SK-N-SH (cell line): ENCODE measurements around the gene COMT. TPM values are rescaled to one million over a fixed set of nuclear protein-coding genes. Genes with fewer than 3 reads are reported as not detected.

ENCODE experiments used
- CTCF ChIA-PET: fragments of 300-600, 350-600 bp; formaldehyde crosslinking; extraction: SDS; loops from one replicate; lab custom pipeline; 2021; lab: Yijun Ruan, JAX
- POLR2A ChIA-PET: fragments of 350-600 bp; sonication (Branson Sonifier 250); formaldehyde crosslinking; extraction: SDS; loops from one replicate; lab custom pipeline; 2020; ENCODE audit warnings: antibody characterized with exemption, inconsistent platforms; lab: Yijun Ruan, JAX
- DNase-seq: peaks from one replicate; pipeline ENCODE4 v3.0.0; 2012
- H2AFZ ChIP-seq: fragments of 200-600 bp; sonication (generic); 2 replicates; pipeline ENCODE4 v1.8.1; 2016; ENCODE audit warnings: antibody characterized with exemption, mild to moderate bottlenecking, low read depth
- H3F3A ChIP-seq: fragments of 200-600 bp; sonication (generic); replicated peaks from 2 replicates; pipeline ENCODE3; 2016; ENCODE audit warnings: antibody characterized with exemption, mild to moderate bottlenecking; ENCODE audit not compliant: insufficient read depth
- H3K27ac ChIP-seq, 2 experiments: fragments of 200-500 bp in 1 of 2; fragments of 200-600 bp in 1 of 2; sonication (Bioruptor generic) in 1 of 2; sonication (generic), shearing (Covaris generic) in 1 of 2; 2 replicates each; pipeline versions ENCODE4 v1.5.1 to v1.6.1; 2014 to 2016; ENCODE audit warnings: low read depth in 2 of 2, inconsistent platforms in 1 of 2, low read length in 1 of 2, mild to moderate bottlenecking in 1 of 2, mixed read lengths in 1 of 2
- H3K27me3 ChIP-seq: fragments of 200-600 bp; sonication (generic), shearing (Covaris generic); 2 replicates; pipeline ENCODE4 v1.6.1; 2016; ENCODE audit warnings: mixed run types; ENCODE audit not compliant: insufficient read depth
- H3K36me3 ChIP-seq, 2 experiments: fragments of 200-500 bp in 1 of 2; fragments of 200-600 bp in 1 of 2; sonication (Bioruptor generic) in 1 of 2; sonication (generic) in 1 of 2; replicated peaks in 1 of 2; 2 replicates each; pipeline versions ENCODE3 to v1.5.1; 2014 to 2016; ENCODE audit warnings: low read length in 1 of 2, mild to moderate bottlenecking in 1 of 2; ENCODE audit not compliant: insufficient read depth in 2 of 2, control insufficient read depth in 1 of 2
- H3K4me1 ChIP-seq, 2 experiments: fragments of 200-500 bp in 1 of 2; fragments of 200-600 bp in 1 of 2; sonication (Bioruptor generic) in 1 of 2; sonication (generic), shearing (Covaris generic) in 1 of 2; 2 replicates each; pipeline versions ENCODE4 v1.5.1 to v1.6.1; 2014 to 2016; ENCODE audit warnings: low read depth in 1 of 2, low read length in 1 of 2, mixed run types in 1 of 2; ENCODE audit not compliant: insufficient read depth in 2 of 2, control insufficient read depth in 1 of 2
- H3K4me2 ChIP-seq: fragments of 200-600 bp; sonication (generic), shearing (Covaris generic); 2 replicates; pipeline ENCODE4 v1.6.1; 2017; ENCODE audit warnings: mixed run types
- H3K4me3 ChIP-seq, 2 experiments: fragments of 200-500 bp in 1 of 2; fragments of 200-600 bp in 1 of 2; sonication (Bioruptor generic) in 1 of 2; sonication (generic), shearing (Covaris generic) in 1 of 2; 2 replicates each; pipeline versions ENCODE4 v1.5.1 to v1.8.1; 2014 to 2016; ENCODE audit warnings: low read depth in 2 of 2, inconsistent platforms in 1 of 2, low read length in 1 of 2, mild to moderate bottlenecking in 1 of 2, mixed read lengths in 1 of 2, moderate library complexity in 1 of 2
- H3K79me2 ChIP-seq: fragments of 200-600 bp; sonication (generic); 2 replicates; pipeline ENCODE4 v1.8.1; 2017; ENCODE audit warnings: mild to moderate bottlenecking; ENCODE audit not compliant: insufficient read depth
- H3K9ac ChIP-seq: fragments of 200-600 bp; sonication (generic); 2 replicates; pipeline ENCODE4 v1.6.1; 2017; ENCODE audit warnings: mixed run types
- H3K9me2 ChIP-seq: fragments of 200-600 bp; sonication (generic); 2 replicates; pipeline ENCODE4 v1.6.1; 2017; ENCODE audit warnings: mixed run types
- H3K9me3 ChIP-seq: fragments of 200-600 bp; sonication (generic); 2 replicates; pipeline ENCODE4 v1.6.1; 2017; ENCODE audit warnings: mixed run types, mild to moderate bottlenecking, moderate library complexity
- H4K20me1 ChIP-seq: fragments of 200-600 bp; sonication (generic); 2 replicates; pipeline ENCODE4 v1.6.1; 2017; ENCODE audit warnings: mild to moderate bottlenecking, mixed run types; ENCODE audit not compliant: insufficient read depth
- CHD2 ChIP-seq: fragments of 150-350 bp; IDR thresholded peaks from 2 replicates; pipeline ENCODE4 v1.6.1; 2018; ENCODE audit warnings: low read length; ENCODE audit not compliant: partially characterized antibody
- ELF1 ChIP-seq: IDR thresholded peaks from 2 replicates; pipeline ENCODE4 v1.4.0; 2012
- EP300 ChIP-seq, 2 experiments: IDR thresholded peaks; 2 replicates each; pipeline versions ENCODE4 v1.4.0 to v1.6.1; 2012; ENCODE audit warnings: borderline replicate concordance in 1 of 2, low read depth in 1 of 2, low read length in 1 of 2
- EZH2phosphoT487 ChIP-seq: fragments of 200-600 bp; sonication (generic); IDR thresholded peaks from 2 replicates; pipeline ENCODE4 v1.6.1; 2017; ENCODE audit warnings: low read depth, mixed run types, mild to moderate bottlenecking, antibody characterized with exemption, moderate library complexity, borderline replicate concordance
- FOSL2 ChIP-seq: IDR thresholded peaks from 2 replicates; pipeline ENCODE4 v1.4.0; 2012; ENCODE audit warnings: low read depth, mild to moderate bottlenecking, moderate library complexity, borderline replicate concordance
- FOXJ3 ChIP-seq: sonication (generic); formaldehyde crosslinking; IDR thresholded peaks from 2 replicates; pipeline ENCODE4 v1.5.1; 2020; ENCODE audit warnings: mild to moderate bottlenecking, missing genetic modification reagents
- FOXM1 ChIP-seq: IDR thresholded peaks from 2 replicates; pipeline ENCODE4 v1.4.0; 2012; ENCODE audit warnings: low read depth, mild to moderate bottlenecking
- GATA2 ChIP-seq: sonication (generic); formaldehyde crosslinking; IDR thresholded peaks from 2 replicates; pipeline ENCODE4 v1.5.0; 2020; ENCODE audit warnings: mild to moderate bottlenecking, missing genetic modification reagents
- MEF2A ChIP-seq: IDR thresholded peaks from 2 replicates; pipeline ENCODE4 v1.4.0; 2012; ENCODE audit warnings: low read depth, borderline replicate concordance
- MXI1 ChIP-seq: IDR thresholded peaks from 2 replicates; pipeline ENCODE4 v1.6.1; 2012; ENCODE audit warnings: mild to moderate bottlenecking, low read depth, low read length, improper control_type of control experiment
- NFIC ChIP-seq: IDR thresholded peaks from 2 replicates; pipeline ENCODE4 v1.4.0; 2012; ENCODE audit warnings: borderline replicate concordance
- RXRA ChIP-seq: IDR thresholded peaks from 2 replicates; pipeline ENCODE4 v1.4.0; 2012; ENCODE audit warnings: low read depth, mild to moderate bottlenecking, borderline replicate concordance
- SMC3 ChIP-seq: IDR thresholded peaks from 2 replicates; pipeline ENCODE4 v1.6.1; 2012; ENCODE audit warnings: low read depth, low read length, improper control_type of control experiment
- TAF1 ChIP-seq: IDR thresholded peaks from 2 replicates; pipeline ENCODE4 v1.6.1; 2012; ENCODE audit warnings: low read depth, mild to moderate bottlenecking, low read length, moderate library complexity, borderline replicate concordance
- TCF12 ChIP-seq: IDR thresholded peaks from 2 replicates; pipeline ENCODE4 v1.4.0; 2012
- WGBS: methylation state at CpG from one replicate; pipeline ENCODE4 v1.1.6; 2017; ENCODE audit warnings: low lambda C conversion rate; 5-methylcytosine and 5-hydroxymethylcytosine counted together
- polyA plus RNA-seq, 3 experiments: library from polyadenylated mRNA; depleted of rRNA; stranded (reverse); fragments of >200 nt; gene quantifications; 2 replicates each; pipeline ENCODE4 v1.2.3, GENCODE V29; 2012
- TF ChIP-seq, protein P1 (sequence below): IDR thresholded peaks from 2 replicates; pipeline ENCODE4 v1.4.0; 2012; ENCODE audit warnings: low read depth, borderline replicate concordance
- TF ChIP-seq, protein P2 (sequence below): IDR thresholded peaks from 2 replicates; pipeline ENCODE4 v1.4.0; 2012; ENCODE audit warnings: low read depth, borderline replicate concordance
- TF ChIP-seq, protein P3 (sequence below): fragments of 150-350 bp; IDR thresholded peaks from 2 replicates; pipeline ENCODE4 v1.6.1; 2017; ENCODE audit warnings: antibody characterized with exemption, low read length, low read depth, borderline replicate concordance
- TF ChIP-seq, protein P4 (sequence below): IDR thresholded peaks from 2 replicates; pipeline ENCODE4 v1.4.0; 2012; ENCODE audit warnings: low read depth

Gene COMT
- polyA plus RNA-seq, 1 of the 3 experiments (the other 2 are of a cell fraction): 343 TPM

DNA sequence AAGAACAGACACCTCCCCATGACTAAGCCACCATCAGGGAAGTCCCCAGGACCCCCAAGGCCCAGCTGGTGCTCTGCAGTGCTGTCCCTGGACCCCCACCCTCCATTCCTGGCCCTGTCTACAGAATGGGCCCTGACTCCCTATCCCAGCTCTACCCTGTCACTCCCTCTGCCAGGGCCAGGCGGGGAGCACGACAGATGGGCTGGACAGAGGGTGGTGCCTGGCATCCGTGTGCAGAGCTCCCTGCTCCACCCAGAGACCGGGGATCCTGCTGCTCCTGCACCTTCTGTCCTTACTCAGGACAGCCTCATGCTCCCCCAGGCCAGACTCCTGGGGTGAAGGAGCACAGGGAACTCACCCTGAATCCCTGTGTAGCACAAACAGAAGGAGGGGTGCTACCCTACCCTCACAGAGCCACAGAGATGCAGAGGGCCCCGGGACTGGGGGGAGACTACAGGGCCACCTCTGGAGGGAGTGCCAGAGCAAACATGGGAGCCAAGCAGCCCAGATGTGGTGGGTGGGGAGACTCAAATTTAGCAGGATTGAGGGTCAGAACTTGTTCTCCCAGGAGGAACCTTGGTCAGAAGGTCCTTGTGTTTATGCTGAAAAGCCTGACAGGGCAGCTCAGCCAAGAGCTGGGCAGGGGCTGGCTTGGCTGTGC is 73.1 kb downstream of the COMT start:
- TF ChIP-seq CHD2 (no peak), FOXJ3 (CRISPR knock-in tag) (no peak), EZH2phosphoT487 (no peak), RXRA (no peak), MXI1 (no peak)
- TF ChIP-seq, protein P1, sequence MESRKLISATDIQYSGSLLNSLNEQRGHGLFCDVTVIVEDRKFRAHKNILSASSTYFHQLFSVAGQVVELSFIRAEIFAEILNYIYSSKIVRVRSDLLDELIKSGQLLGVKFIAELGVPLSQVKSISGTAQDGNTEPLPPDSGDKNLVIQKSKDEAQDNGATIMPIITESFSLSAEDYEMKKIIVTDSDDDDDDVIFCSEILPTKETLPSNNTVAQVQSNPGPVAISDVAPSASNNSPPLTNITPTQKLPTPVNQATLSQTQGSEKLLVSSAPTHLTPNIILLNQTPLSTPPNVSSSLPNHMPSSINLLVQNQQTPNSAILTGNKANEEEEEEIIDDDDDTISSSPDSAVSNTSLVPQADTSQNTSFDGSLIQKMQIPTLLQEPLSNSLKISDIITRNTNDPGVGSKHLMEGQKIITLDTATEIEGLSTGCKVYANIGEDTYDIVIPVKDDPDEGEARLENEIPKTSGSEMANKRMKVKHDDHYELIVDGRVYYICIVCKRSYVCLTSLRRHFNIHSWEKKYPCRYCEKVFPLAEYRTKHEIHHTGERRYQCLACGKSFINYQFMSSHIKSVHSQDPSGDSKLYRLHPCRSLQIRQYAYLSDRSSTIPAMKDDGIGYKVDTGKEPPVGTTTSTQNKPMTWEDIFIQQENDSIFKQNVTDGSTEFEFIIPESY: no peak
- Histone ChIP-seq H3K79me2 (no peaks in the 10 kb centered on the region), H3K36me3 (no peaks in the 10 kb centered on the region), H3K27ac (no peak overlapping the region), H3K4me2 (no peak overlapping the region), H4K20me1 (no peaks in the 10 kb centered on the region), H3K9me3 (no peaks in the 10 kb centered on the region), H3F3A (peaks cover 5% of the 10 kb centered on the region), H2AFZ (no peak overlapping the region), H3K4me3 (no peak overlapping the region), H3K9me2 (no peaks in the 10 kb centered on the region), H3K4me1 (peaks cover 0 to 60% of the 10 kb centered on the region in 2 experiments; a peak in 1 of 4 replicates), H3K9ac (no peak overlapping the region), H3K27me3 (no peaks in the 10 kb centered on the region)
- ChIA-PET POLR2A (interaction anchor here (0.6 to 4.8 kb wide), 4 partner anchors 28 to 290 kb away, joined by 3 to 63 read pairs (median 9); no protein-coding TSS in a partner anchor), CTCF (interaction anchor here (1.0 to 8.9 kb wide), 13 partner anchors 11 to 284 kb away, joined by 3 to 501 read pairs (median 10); no protein-coding TSS in a partner anchor)
- WGBS: 100% methylated on average over 1 of the region's 5 CpGs
- no peak for DNase-seq

DNA sequence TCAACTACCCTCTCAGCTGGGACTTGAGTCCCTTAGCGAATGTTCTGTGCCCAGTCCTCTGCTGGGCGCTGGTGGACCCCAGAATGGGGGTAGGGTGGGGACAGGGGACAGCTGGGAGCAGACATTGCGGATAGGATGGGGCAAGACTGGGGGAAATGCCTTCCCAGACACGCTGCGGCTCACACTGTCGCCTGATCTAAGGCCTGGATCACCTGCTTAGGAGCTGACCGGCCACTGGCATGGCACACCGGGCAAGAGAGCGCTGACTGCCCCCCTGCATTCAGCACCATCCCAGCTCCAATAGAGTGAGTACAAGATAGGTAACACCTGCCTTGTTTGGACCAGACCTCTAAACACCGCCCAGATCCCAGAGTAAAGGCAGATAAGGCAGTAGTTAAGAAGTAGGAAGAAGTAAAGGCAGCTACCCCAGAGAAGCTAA is 73.6 kb downstream of the COMT start:
- H3K27ac ChIP-seq: no peak overlapping the region
- DNase-seq: no peak
- H3K9me3 ChIP-seq: no peaks in the 10 kb centered on the region
- TF ChIP-seq, protein P2, sequence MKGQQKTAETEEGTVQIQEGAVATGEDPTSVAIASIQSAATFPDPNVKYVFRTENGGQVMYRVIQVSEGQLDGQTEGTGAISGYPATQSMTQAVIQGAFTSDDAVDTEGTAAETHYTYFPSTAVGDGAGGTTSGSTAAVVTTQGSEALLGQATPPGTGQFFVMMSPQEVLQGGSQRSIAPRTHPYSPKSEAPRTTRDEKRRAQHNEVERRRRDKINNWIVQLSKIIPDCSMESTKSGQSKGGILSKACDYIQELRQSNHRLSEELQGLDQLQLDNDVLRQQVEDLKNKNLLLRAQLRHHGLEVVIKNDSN: no peak
- no peak for TF ChIP-seq TAF1
- TF ChIP-seq FOSL2: no peak
- TF ChIP-seq MXI1: no peak
- TF ChIP-seq SMC3: no peak
- TF ChIP-seq ELF1: no peak
- TF ChIP-seq, protein P3, sequence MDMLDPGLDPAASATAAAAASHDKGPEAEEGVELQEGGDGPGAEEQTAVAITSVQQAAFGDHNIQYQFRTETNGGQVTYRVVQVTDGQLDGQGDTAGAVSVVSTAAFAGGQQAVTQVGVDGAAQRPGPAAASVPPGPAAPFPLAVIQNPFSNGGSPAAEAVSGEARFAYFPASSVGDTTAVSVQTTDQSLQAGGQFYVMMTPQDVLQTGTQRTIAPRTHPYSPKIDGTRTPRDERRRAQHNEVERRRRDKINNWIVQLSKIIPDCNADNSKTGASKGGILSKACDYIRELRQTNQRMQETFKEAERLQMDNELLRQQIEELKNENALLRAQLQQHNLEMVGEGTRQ: no peak
- TF ChIP-seq, protein P4, sequence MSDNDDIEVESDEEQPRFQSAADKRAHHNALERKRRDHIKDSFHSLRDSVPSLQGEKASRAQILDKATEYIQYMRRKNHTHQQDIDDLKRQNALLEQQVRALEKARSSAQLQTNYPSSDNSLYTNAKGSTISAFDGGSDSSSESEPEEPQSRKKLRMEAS: no peak
- TF ChIP-seq TCF12: no peak
- no peak for TF ChIP-seq MEF2A
- TF ChIP-seq FOXM1: no peak
- TF ChIP-seq GATA2: no peak
- no peak for TF ChIP-seq EP300 (IDR thresholded peaks at IDR 0.05; ENCODE audit: borderline replicate concordance in 1 of 2, low read depth in 1 of 2, low read length in 1 of 2)
- no peak for TF ChIP-seq EZH2phosphoT487
- TF ChIP-seq RXRA: no peak
- TF ChIP-seq NFIC: no peak
- H3K4me1 ChIP-seq: peaks cover 0 to 56% of the 10 kb centered on the region in 2 experiments; a peak in 1 of 4 replicates
- H3K79me2 ChIP-seq: no peaks in the 10 kb centered on the region
- H3K36me3 ChIP-seq: no peaks in the 10 kb centered on the region
- ChIA-PET CTCF (interaction anchor here (0.9 to 8.9 kb wide), 9 partner anchors 12 to 285 kb away, joined by 3 to 501 read pairs (median 6); no protein-coding TSS in a partner anchor), POLR2A (interaction anchor here (0.5 to 4.8 kb wide), 4 partner anchors 24 to 53 kb away, joined by 3 to 63 read pairs (median 9); no protein-coding TSS in a partner anchor)
- H2AFZ ChIP-seq: no peak overlapping the region
- no peak overlapping the region for H3K9ac ChIP-seq
- WGBS: 91% methylated on average over 9 of the region's 10 CpGs
- peaks cover 5% of the 10 kb centered on the region for H3F3A ChIP-seq
- no peaks in the 10 kb centered on the region for H3K9me2 ChIP-seq
- no peak overlapping the region for H3K4me2 ChIP-seq
- H3K4me3 ChIP-seq: no peak overlapping the region; a peak in 1 of 4 replicates
- H4K20me1 ChIP-seq: no peaks in the 10 kb centered on the region
- no peaks in the 10 kb centered on the region for H3K27me3 ChIP-seq
